A549 (cell line): ENCODE measurements around the gene METTL1.

Source experiments
- CTCF ChIP-seq: fragments of >200 bp; sonication (Bioruptor Twin); formaldehyde crosslinking; IDR thresholded peaks from 3 replicates; pipeline ENCODE4 v1.5.1; 2016
- EP300 ChIP-seq, 2 experiments: fragments of >200 bp; sonication (Bioruptor Twin); formaldehyde crosslinking; IDR thresholded peaks; 2 replicates in 1 of 2; 3 replicates in 1 of 2; pipeline ENCODE4 v1.6.1; 2016 to 2017
- HMGXB4 ChIP-seq: fragments of 250-450 bp; sonication (Bioruptor Pico); IDR thresholded peaks from 2 replicates; pipeline ENCODE4 v1.5.0; 2021; ENCODE audit warnings: mild to moderate bottlenecking, moderate library complexity, borderline replicate concordance
- MAZ ChIP-seq: fragments of 150-350 bp; IDR thresholded peaks from 2 replicates; pipeline ENCODE4 v1.6.1; 2014; ENCODE audit warnings: antibody characterized with exemption, low read depth, low read length, borderline replicate concordance
- POLR2A ChIP-seq: IDR thresholded peaks from 2 replicates; pipeline ENCODE4 v1.6.1; 2012; ENCODE audit warnings: mild to moderate bottlenecking, low read length
- RCOR1 ChIP-seq: fragments of 150-350 bp; IDR thresholded peaks from 2 replicates; pipeline ENCODE4 v1.6.1; 2014; ENCODE audit warnings: antibody characterized with exemption, low read length, low read depth

GRCh38 chr12:57813111-57813970 lies 41.4 kb upstream of the METTL1 start:
- TF ChIP-seq CTCF (no peak), HMGXB4 (CRISPR knock-in tag) (no peak), EP300 (IDR thresholded peaks at IDR 0.05) (no peak), MAZ (no peak), RCOR1 (no peak), POLR2A (no peak)
